Measurements from ENCODE around the gene MGAM2.

MGAM2 gene

DNA sequence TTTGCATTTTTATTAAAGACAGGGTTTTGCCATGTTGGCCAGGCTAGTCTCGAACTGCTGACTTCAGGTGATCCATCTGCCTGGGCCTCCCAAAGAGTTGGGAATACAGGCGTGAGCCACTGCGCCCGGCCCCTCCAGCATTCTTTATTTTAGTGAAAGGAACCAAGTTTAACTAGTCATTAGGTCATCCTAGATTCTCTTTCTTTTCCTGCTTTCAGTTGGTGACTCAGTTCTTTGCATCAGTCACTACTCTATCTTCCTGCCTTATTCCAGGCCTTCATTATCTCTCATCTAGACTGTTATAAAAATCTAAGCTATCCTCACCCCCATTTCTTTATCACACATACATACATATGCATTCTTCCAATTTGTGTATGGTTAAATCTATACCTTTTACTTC lies 82.7 kb downstream of the MGAM2 start:
- Histone ChIP-seq H3K79me2 (ENCODE audit: insufficient read depth, low read length) (no peaks in the 10 kb centered on the region), H2AFZ (ENCODE audit: low read length) (no peak overlapping the region), H3K4me3 (ENCODE audit: low read depth, low read length, poor library complexity, severe bottlenecking) (no peak overlapping the region), H3F3A (ENCODE audit: insufficient read depth, low read length) (no peaks in the 10 kb centered on the region), H3K9ac (ENCODE audit: low read length) (no peak overlapping the region), H3K36me3 (ENCODE audit: insufficient read depth, low read length) (no peaks in the 10 kb centered on the region), H3K27me3 (ENCODE audit: insufficient read depth, low read length) (no peaks in the 10 kb centered on the region), H3K4me1 (ENCODE audit: insufficient read depth, low read length, severe bottlenecking) (no peaks in the 10 kb centered on the region), H3K9me3 (ENCODE audit: low read length) (no peaks in the 10 kb centered on the region), H3K4me2 (ENCODE audit: low read length) (no peak overlapping the region), H3K27ac (ENCODE audit: low read depth, low read length, poor library complexity, severe bottlenecking) (no peak overlapping the region), H4K20me1 (ENCODE audit: insufficient read depth, low read length) (no peaks in the 10 kb centered on the region), H3K9me2 (ENCODE audit: low read depth, low read length) (no peaks in the 10 kb centered on the region)
- TF ChIP-seq, protein P1, sequence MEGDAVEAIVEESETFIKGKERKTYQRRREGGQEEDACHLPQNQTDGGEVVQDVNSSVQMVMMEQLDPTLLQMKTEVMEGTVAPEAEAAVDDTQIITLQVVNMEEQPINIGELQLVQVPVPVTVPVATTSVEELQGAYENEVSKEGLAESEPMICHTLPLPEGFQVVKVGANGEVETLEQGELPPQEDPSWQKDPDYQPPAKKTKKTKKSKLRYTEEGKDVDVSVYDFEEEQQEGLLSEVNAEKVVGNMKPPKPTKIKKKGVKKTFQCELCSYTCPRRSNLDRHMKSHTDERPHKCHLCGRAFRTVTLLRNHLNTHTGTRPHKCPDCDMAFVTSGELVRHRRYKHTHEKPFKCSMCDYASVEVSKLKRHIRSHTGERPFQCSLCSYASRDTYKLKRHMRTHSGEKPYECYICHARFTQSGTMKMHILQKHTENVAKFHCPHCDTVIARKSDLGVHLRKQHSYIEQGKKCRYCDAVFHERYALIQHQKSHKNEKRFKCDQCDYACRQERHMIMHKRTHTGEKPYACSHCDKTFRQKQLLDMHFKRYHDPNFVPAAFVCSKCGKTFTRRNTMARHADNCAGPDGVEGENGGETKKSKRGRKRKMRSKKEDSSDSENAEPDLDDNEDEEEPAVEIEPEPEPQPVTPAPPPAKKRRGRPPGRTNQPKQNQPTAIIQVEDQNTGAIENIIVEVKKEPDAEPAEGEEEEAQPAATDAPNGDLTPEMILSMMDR (IDR thresholded peaks at IDR 0.05; ENCODE audit: low read length) = no peak
- no peak for TF ChIP-seq EZH2 (IDR thresholded peaks at IDR 0.05; ENCODE audit: borderline replicate concordance, low read length)

DNA sequence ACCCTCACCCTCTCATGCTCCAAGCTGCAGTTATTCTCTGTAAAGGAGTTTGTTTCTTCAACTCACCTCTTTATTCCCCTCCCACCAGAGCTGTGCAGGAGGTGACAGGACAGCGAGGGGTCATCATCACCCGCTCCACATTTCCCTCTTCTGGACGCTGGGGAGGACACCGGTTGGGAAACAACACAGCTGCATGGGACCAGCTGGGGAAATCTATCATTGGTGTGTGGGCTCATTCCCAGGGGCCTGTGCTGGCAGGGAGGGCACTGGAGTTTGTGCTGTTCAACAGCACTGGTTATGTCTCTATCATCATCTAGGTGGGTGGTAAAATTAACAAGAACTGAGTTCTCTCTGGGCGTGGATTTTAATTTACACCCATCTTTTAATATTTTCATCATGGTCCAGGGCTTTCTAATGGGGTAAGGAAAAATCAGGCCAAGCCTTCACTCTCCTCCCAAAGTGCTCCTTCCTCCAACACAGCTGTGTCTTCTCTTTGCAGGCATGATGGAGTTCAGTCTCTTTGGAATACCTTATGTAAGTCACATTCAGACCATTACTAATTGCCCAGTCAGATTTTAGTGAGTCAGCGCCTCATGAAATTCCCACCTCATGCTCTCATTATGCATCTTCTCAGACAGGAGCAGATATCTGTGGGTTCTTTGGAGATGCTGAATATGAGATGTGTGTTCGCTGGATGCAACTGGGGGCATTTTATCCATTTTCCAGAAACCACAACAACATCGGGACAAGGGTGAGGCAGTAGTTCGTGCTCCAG lies 84.7 kb downstream of the MGAM2 start:
- Histone ChIP-seq H4K20me1 (ENCODE audit: insufficient read depth, low read length) (no peaks in the 10 kb centered on the region), H3K27me3 (ENCODE audit: insufficient read depth, low read length) (no peaks in the 10 kb centered on the region), H3K4me3 (ENCODE audit: low read depth, low read length, poor library complexity, severe bottlenecking) (no peak overlapping the region), H3K27ac (ENCODE audit: low read depth, low read length, poor library complexity, severe bottlenecking) (no peak overlapping the region), H3K4me2 (ENCODE audit: low read length) (no peak overlapping the region), H3K79me2 (ENCODE audit: insufficient read depth, low read length) (no peaks in the 10 kb centered on the region), H3K9me3 (ENCODE audit: low read length) (no peaks in the 10 kb centered on the region), H3K9ac (ENCODE audit: low read length) (no peak overlapping the region), H3K9me2 (ENCODE audit: low read depth, low read length) (no peaks in the 10 kb centered on the region), H2AFZ (ENCODE audit: low read length) (no peak overlapping the region), H3F3A (ENCODE audit: insufficient read depth, low read length) (no peaks in the 10 kb centered on the region), H3K4me1 (ENCODE audit: insufficient read depth, low read length, severe bottlenecking) (no peaks in the 10 kb centered on the region), H3K36me3 (ENCODE audit: insufficient read depth, low read length) (no peaks in the 10 kb centered on the region)
- no peak for TF ChIP-seq EZH2 (IDR thresholded peaks at IDR 0.05; ENCODE audit: borderline replicate concordance, low read length)
- TF ChIP-seq, protein P1 (IDR thresholded peaks at IDR 0.05; ENCODE audit: low read length) = no peak

GRCh38 chr7:142200206-142200605 lies 88.7 kb downstream of the MGAM2 start:
- Histone ChIP-seq H3K27ac (ENCODE audit: low read depth, low read length, poor library complexity, severe bottlenecking) (no peak overlapping the region), H3K9ac (ENCODE audit: low read length) (no peak overlapping the region), H3K4me1 (ENCODE audit: insufficient read depth, low read length, severe bottlenecking) (no peaks in the 10 kb centered on the region), H3K9me2 (ENCODE audit: low read depth, low read length) (no peaks in the 10 kb centered on the region; the same call in 1 of the 2 replicates), H3K4me2 (ENCODE audit: low read length) (no peak overlapping the region), H3K9me3 (ENCODE audit: low read length) (no peaks in the 10 kb centered on the region), H3F3A (ENCODE audit: insufficient read depth, low read length) (no peaks in the 10 kb centered on the region), H3K27me3 (ENCODE audit: insufficient read depth, low read length) (no peaks in the 10 kb centered on the region), H3K36me3 (ENCODE audit: insufficient read depth, low read length) (no peaks in the 10 kb centered on the region), H3K79me2 (ENCODE audit: insufficient read depth, low read length) (no peaks in the 10 kb centered on the region), H4K20me1 (ENCODE audit: insufficient read depth, low read length) (no peaks in the 10 kb centered on the region), H3K4me3 (ENCODE audit: low read depth, low read length, poor library complexity, severe bottlenecking) (no peak overlapping the region), H2AFZ (ENCODE audit: low read length) (no peak overlapping the region)
- TF ChIP-seq, protein P1 (IDR thresholded peaks at IDR 0.05; ENCODE audit: low read length) = no peak
- TF ChIP-seq EZH2 (IDR thresholded peaks at IDR 0.05; ENCODE audit: borderline replicate concordance, low read length) = no peak

All from OCI-LY1 (cell line).